HCT116 (cell line): ENCODE data around the gene SLC39A10. TPM values are rescaled to one million over a fixed set of nuclear protein-coding genes. Genes with fewer than 3 reads are reported as not detected.

Experiments used
- ATAC-seq: fragments of 200-7000 bp; cut with Tn5 transposase; 2 replicates; pipeline ENCODE4 v1.9.1; 2020; ENCODE audit warnings: mild to moderate bottlenecking, moderate library complexity
- BruUV-seq: library from RNA; stranded (reverse); fragments of 400-500 nt; replicated peaks from 2 replicates; lab custom pipeline; 2021; lab: Mats Ljungman, UMichigan
- CTCF ChIA-PET: fragments of 300-600 bp; sonication (Branson Sonifier 250); formaldehyde crosslinking; loops from one replicate; lab custom pipeline; 2021; ENCODE audit warnings: antibody characterized with exemption; lab: Charles Lee
- POLR2A ChIA-PET: fragments of 300-600, 350-600 bp; sonication (Branson Sonifier 250); formaldehyde crosslinking; loops from one replicate; lab custom pipeline; 2021; ENCODE audit warnings: antibody characterized with exemption; lab: Charles Lee
- RAD21 ChIA-PET, 2 experiments: fragments of 300-600 bp; sonication (Branson Sonifier 250); formaldehyde crosslinking; loops; one replicate each; lab custom pipeline; 2023; ENCODE audit warnings: low total read pairs in 2 of 2; ENCODE audit not compliant: uncharacterized antibody in 2 of 2, unreplicated experiment in 2 of 2, low non-redundant PET in 1 of 2; lab: Charles Lee
- DNase-seq: peaks from one replicate; pipeline ENCODE4 v3.0.0-alpha.2; 2010; ENCODE audit warnings: low read depth, low spot score
- H2AFZ ChIP-seq: fragments of 200-600 bp; shearing (Covaris generic), sonication (generic); 2 replicates; pipeline ENCODE4 v1.6.1; 2017; ENCODE audit warnings: low read depth, mixed run types, mixed read lengths, antibody characterized with exemption, low read length; ENCODE audit not compliant: poor library complexity, severe bottlenecking
- H3K27ac ChIP-seq: 2 replicates; pipeline ENCODE4 v1.5.1; 2012; ENCODE audit warnings: low read depth, low read length
- H3K27me3 ChIP-seq: fragments of 200-600 bp; sonication (generic); 2 replicates; pipeline ENCODE4 v1.6.1; 2016; ENCODE audit warnings: mixed run types, low read length, mixed read lengths; ENCODE audit not compliant: insufficient read depth
- H3K36me3 ChIP-seq, 2 experiments: fragments of 200-500 bp in 1 of 2; fragments of 200-600 bp in 1 of 2; sonication (Bioruptor generic) in 1 of 2; sonication (generic) in 1 of 2; 2 replicates each; pipeline versions ENCODE4 v1.5.1 to v1.6.1; 2014 to 2016; ENCODE audit warnings: low read length in 2 of 2, inconsistent platforms in 1 of 2, mixed read lengths in 1 of 2, mixed run types in 1 of 2; ENCODE audit not compliant: insufficient read depth in 2 of 2, control insufficient read depth in 1 of 2
- H3K4me1 ChIP-seq, 2 experiments: fragments of 200-600 bp in 1 of 2; sonication (generic) in 1 of 2; 2 replicates each; pipeline versions ENCODE4 v1.5.1 to v1.6.1; 2012 to 2017; ENCODE audit warnings: low read length in 2 of 2, inconsistent platforms in 1 of 2, mild to moderate bottlenecking in 1 of 2, mixed read lengths in 1 of 2, mixed run types in 1 of 2, moderate library complexity in 1 of 2; ENCODE audit not compliant: insufficient read depth in 2 of 2, control insufficient read depth in 1 of 2
- H3K4me2 ChIP-seq: fragments of 200-600 bp; sonication (generic); 2 replicates; pipeline ENCODE4 v1.6.1; 2017; ENCODE audit warnings: mixed run types, low read length, mixed read lengths
- H3K4me3 ChIP-seq, 2 experiments: fragments of 200-600 bp in 1 of 2; sonication (generic) in 1 of 2; replicated peaks in 1 of 2; 2 replicates each; pipeline ENCODE4 v1.5.1; 2011 to 2016; ENCODE audit warnings: low read length in 2 of 2, control low read depth in 1 of 2, low read depth in 1 of 2, mild to moderate bottlenecking in 1 of 2, mixed read lengths in 1 of 2, mixed run types in 1 of 2
- H3K79me2 ChIP-seq: fragments of 200-600 bp; sonication (generic); 2 replicates; pipeline ENCODE4 v1.6.1; 2017; ENCODE audit warnings: mild to moderate bottlenecking, mixed run types, low read length, moderate library complexity, mixed read lengths; ENCODE audit not compliant: insufficient read depth
- H3K9ac ChIP-seq: fragments of 200-600 bp; sonication (generic); 2 replicates; pipeline ENCODE4 v1.6.1; 2016; ENCODE audit warnings: low read length, mixed read lengths
- H3K9me2 ChIP-seq: fragments of 200-600 bp; sonication (generic), shearing (Covaris generic); 2 replicates; pipeline ENCODE4 v1.6.1; 2017; ENCODE audit warnings: mixed run types, mild to moderate bottlenecking, moderate library complexity; ENCODE audit not compliant: insufficient read depth
- H3K9me3 ChIP-seq, 2 experiments: fragments of 200-500 bp in 1 of 2; fragments of 200-600 bp in 1 of 2; sonication (Bioruptor generic) in 1 of 2; sonication (generic) in 1 of 2; 2 replicates each; pipeline ENCODE4 v1.6.1; 2014 to 2017; ENCODE audit warnings: low read length in 2 of 2, mixed read lengths in 2 of 2, inconsistent platforms in 1 of 2, low read depth in 1 of 2, mild to moderate bottlenecking in 1 of 2, mixed run types in 1 of 2, moderate library complexity in 1 of 2; ENCODE audit not compliant: control insufficient read depth in 1 of 2, insufficient read depth in 1 of 2
- H4K20me1 ChIP-seq: fragments of 200-600 bp; sonication (generic), shearing (Covaris generic); 2 replicates; pipeline ENCODE4 v1.6.1; 2017; ENCODE audit warnings: mixed run types, mild to moderate bottlenecking, moderate library complexity; ENCODE audit not compliant: insufficient read depth
- EGR1 ChIP-seq: IDR thresholded peaks from 2 replicates; pipeline ENCODE4 v1.6.1; 2012; ENCODE audit warnings: low read depth
- ELF1 ChIP-seq: IDR thresholded peaks from 2 replicates; pipeline ENCODE4 v1.6.1; 2012; ENCODE audit warnings: low read depth, borderline replicate concordance
- FOSL1 ChIP-seq: IDR thresholded peaks from 2 replicates; pipeline ENCODE4 v1.6.1; 2012; ENCODE audit warnings: low read depth
- JUND ChIP-seq: IDR thresholded peaks from 2 replicates; pipeline ENCODE4 v1.6.1; 2012
- POLR2AphosphoS5 ChIP-seq: IDR thresholded peaks from 2 replicates; pipeline ENCODE4 v1.6.1; 2011; ENCODE audit warnings: mild to moderate bottlenecking, low read depth, low read length, moderate library complexity
- SIN3A ChIP-seq: IDR thresholded peaks from 2 replicates; pipeline ENCODE4 v1.6.1; 2012; ENCODE audit warnings: low read depth
- TCF7L2 ChIP-seq: IDR thresholded peaks from 2 replicates; pipeline ENCODE4 v1.7.0; 2011; ENCODE audit warnings: borderline replicate concordance, inconsistent platforms; ENCODE audit not compliant: insufficient read depth, insufficient read length; ENCODE audit errors: extremely low read depth
- ZFX ChIP-seq: fragments of 450-650 bp; IDR thresholded peaks from 2 replicates; pipeline ENCODE4 v1.6.1; 2017
- ZNF274 ChIP-seq: fragments of 200-500 bp; sonication (Bioruptor generic); IDR thresholded peaks from 2 replicates; pipeline ENCODE4 v1.6.1; 2014; ENCODE audit warnings: mild to moderate bottlenecking, low read depth, low read length, inconsistent platforms
- intact Hi-C: fragments of 100-400 bp; cut with micrococcal nuclease; formaldehyde crosslinking; loops from 2 replicates; pipeline ENCODE4 v1.10.0; 2022
- total RNA-seq: library from RNA; stranded (reverse); gene quantifications from one replicate; pipeline ENCODE4 v1.2.1, GENCODE V29; 2021; ENCODE audit not compliant: unreplicated experiment
- TF ChIP-seq, protein P1 (sequence below): IDR thresholded peaks from 2 replicates; pipeline ENCODE4 v1.6.1; 2012; ENCODE audit warnings: low read depth
- TF ChIP-seq, protein P2 (sequence below): IDR thresholded peaks from 2 replicates; pipeline ENCODE4 v1.6.1; 2011; ENCODE audit warnings: mild to moderate bottlenecking, low read length, moderate library complexity; ENCODE audit not compliant: insufficient replicate concordance; ENCODE audit errors: extremely low read depth
- TF ChIP-seq, protein P3 (sequence below), 3 experiments: fragments of 200-600 bp in 1 of 3; sonication (generic) in 1 of 3; IDR thresholded peaks in 2 of 3; conservative IDR thresholded peaks in 1 of 3; 2 replicates each; pipeline ENCODE4 v1.5.1; 2012 to 2017; ENCODE audit warnings: low read depth in 2 of 3, low read length in 2 of 3, antibody characterized with exemption in 1 of 3, borderline replicate concordance in 1 of 3, control low read depth in 1 of 3, mild to moderate bottlenecking in 1 of 3, mixed read lengths in 1 of 3, mixed run types in 1 of 3, moderate library complexity in 1 of 3; ENCODE audit not compliant: insufficient read depth in 1 of 3

The SLC39A10 gene
- total RNA-seq, 1 experiment from 2014 or later: 59.0 TPM

DNA sequence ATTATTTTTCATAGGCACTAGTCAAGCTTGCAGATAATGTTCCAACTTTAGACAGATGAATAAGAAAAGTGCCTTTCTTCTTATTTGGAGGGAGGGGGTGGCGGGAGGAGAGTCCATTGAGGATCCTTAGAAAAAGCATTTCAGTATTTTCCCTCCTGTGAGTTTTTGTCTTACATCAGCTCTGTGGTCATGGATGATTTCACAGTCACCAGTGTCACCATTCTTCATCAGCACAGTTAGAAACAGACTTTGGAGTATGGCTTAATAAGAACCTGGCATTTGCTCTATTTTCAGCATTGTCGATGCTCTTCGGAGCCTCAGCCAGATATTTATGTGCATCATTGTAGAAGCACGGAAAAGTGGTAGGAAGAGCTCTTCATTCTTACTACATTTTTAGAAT lies 70.1 kb downstream of the SLC39A10 start:
- ATAC-seq (no peak), DNase-seq (no peak)
- H3K9me2 ChIP-seq: no peaks in the 10 kb centered on the region
- POLR2A ChIA-PET: no interaction called here
- no peaks in the 10 kb centered on the region for H3K9me3 ChIP-seq
- H3K4me3 ChIP-seq: no peak overlapping the region
- CTCF ChIA-PET: no interaction called here
- intact Hi-C loops: no loop called here
- no TSS peak for BruUV-seq
- no peak overlapping the region for H3K4me2 ChIP-seq
- no peak overlapping the region for H2AFZ ChIP-seq
- H3K27me3 ChIP-seq: no peaks in the 10 kb centered on the region
- H3K4me1 ChIP-seq: no peaks in the 10 kb centered on the region
- 0 out of 4 replicates have a peak, but pooled peaks cover 2 to 3% of the 10 kb centered on the region in 2 experiments for H3K36me3 ChIP-seq
- RAD21 ChIA-PET: no interaction called here
- no peak overlapping the region for H3K27ac ChIP-seq
- TF ChIP-seq JUND (no peak), ZFX (no peak), TCF7L2 (no peak), ZNF274 (no peak), POLR2AphosphoS5 (no peak), FOSL1 (no peak), SIN3A (no peak), EGR1 (no peak), ELF1 (no peak)
- TF ChIP-seq, protein P1, sequence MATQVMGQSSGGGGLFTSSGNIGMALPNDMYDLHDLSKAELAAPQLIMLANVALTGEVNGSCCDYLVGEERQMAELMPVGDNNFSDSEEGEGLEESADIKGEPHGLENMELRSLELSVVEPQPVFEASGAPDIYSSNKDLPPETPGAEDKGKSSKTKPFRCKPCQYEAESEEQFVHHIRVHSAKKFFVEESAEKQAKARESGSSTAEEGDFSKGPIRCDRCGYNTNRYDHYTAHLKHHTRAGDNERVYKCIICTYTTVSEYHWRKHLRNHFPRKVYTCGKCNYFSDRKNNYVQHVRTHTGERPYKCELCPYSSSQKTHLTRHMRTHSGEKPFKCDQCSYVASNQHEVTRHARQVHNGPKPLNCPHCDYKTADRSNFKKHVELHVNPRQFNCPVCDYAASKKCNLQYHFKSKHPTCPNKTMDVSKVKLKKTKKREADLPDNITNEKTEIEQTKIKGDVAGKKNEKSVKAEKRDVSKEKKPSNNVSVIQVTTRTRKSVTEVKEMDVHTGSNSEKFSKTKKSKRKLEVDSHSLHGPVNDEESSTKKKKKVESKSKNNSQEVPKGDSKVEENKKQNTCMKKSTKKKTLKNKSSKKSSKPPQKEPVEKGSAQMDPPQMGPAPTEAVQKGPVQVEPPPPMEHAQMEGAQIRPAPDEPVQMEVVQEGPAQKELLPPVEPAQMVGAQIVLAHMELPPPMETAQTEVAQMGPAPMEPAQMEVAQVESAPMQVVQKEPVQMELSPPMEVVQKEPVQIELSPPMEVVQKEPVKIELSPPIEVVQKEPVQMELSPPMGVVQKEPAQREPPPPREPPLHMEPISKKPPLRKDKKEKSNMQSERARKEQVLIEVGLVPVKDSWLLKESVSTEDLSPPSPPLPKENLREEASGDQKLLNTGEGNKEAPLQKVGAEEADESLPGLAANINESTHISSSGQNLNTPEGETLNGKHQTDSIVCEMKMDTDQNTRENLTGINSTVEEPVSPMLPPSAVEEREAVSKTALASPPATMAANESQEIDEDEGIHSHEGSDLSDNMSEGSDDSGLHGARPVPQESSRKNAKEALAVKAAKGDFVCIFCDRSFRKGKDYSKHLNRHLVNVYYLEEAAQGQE: no peak
- TF ChIP-seq, protein P2, sequence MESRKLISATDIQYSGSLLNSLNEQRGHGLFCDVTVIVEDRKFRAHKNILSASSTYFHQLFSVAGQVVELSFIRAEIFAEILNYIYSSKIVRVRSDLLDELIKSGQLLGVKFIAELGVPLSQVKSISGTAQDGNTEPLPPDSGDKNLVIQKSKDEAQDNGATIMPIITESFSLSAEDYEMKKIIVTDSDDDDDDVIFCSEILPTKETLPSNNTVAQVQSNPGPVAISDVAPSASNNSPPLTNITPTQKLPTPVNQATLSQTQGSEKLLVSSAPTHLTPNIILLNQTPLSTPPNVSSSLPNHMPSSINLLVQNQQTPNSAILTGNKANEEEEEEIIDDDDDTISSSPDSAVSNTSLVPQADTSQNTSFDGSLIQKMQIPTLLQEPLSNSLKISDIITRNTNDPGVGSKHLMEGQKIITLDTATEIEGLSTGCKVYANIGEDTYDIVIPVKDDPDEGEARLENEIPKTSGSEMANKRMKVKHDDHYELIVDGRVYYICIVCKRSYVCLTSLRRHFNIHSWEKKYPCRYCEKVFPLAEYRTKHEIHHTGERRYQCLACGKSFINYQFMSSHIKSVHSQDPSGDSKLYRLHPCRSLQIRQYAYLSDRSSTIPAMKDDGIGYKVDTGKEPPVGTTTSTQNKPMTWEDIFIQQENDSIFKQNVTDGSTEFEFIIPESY: no peak
- TF ChIP-seq, protein P3, sequence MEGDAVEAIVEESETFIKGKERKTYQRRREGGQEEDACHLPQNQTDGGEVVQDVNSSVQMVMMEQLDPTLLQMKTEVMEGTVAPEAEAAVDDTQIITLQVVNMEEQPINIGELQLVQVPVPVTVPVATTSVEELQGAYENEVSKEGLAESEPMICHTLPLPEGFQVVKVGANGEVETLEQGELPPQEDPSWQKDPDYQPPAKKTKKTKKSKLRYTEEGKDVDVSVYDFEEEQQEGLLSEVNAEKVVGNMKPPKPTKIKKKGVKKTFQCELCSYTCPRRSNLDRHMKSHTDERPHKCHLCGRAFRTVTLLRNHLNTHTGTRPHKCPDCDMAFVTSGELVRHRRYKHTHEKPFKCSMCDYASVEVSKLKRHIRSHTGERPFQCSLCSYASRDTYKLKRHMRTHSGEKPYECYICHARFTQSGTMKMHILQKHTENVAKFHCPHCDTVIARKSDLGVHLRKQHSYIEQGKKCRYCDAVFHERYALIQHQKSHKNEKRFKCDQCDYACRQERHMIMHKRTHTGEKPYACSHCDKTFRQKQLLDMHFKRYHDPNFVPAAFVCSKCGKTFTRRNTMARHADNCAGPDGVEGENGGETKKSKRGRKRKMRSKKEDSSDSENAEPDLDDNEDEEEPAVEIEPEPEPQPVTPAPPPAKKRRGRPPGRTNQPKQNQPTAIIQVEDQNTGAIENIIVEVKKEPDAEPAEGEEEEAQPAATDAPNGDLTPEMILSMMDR (IDR thresholded peaks at IDR 0.05 in 2 of 3, conservative IDR thresholded peaks at IDR 0.05 in 1 of 3; ENCODE audit: borderline replicate concordance in 1 of 3, insufficient read depth in 1 of 3, low read depth in 2 of 3, low read length in 2 of 3): no peak
- H4K20me1 ChIP-seq: no peaks in the 10 kb centered on the region
- H3K9ac ChIP-seq: no peak overlapping the region
- H3K79me2 ChIP-seq: no peaks in the 10 kb centered on the region
